GM18858 (cell line): ENCODE measurements around the gene ENHO.

ENCODE experiments used
- ATAC-seq: cut with Tn5 transposase; IDR thresholded peaks from one replicate; pipeline ENCODE4 v1.9.1; 2021; ENCODE audit not compliant: unreplicated experiment

ENHO gene

GRCh38 chr9:34508463-34508862 lies 14.3 kb downstream of the ENHO start:
- ATAC-seq: no peak

- ATAC-seq: no peak
Measured at GRCh38 chr9:34507966-34508365, 14.8 kb downstream of the ENHO start.

GRCh38 chr9:34507556-34507955 lies 15.2 kb downstream of the ENHO start:
- no peak for ATAC-seq

GRCh38 chr9:34506623-34507022 lies 16.2 kb downstream of the ENHO start:
- no peak for ATAC-seq

GRCh38 chr9:34505370-34506120 lies 17.2 kb downstream of the ENHO start:
- no peak for ATAC-seq

GRCh38 chr9:34503406-34503805 lies 19.4 kb downstream of the ENHO start:
- no peak for ATAC-seq

- ATAC-seq: no peak
Measured at GRCh38 chr9:34502891-34503290, 19.9 kb downstream of the ENHO start.

- ATAC-seq: no peak
Measured at GRCh38 chr9:34502471-34502870, 20.3 kb downstream of the ENHO start.

- no peak for ATAC-seq
Measured at GRCh38 chr9:34501889-34502425, 20.8 kb downstream of the ENHO start.

GRCh38 chr9:34501372-34501771 lies 21.4 kb downstream of the ENHO start:
- ATAC-seq: no peak

- ATAC-seq: no peak
Measured at GRCh38 chr9:34500623-34501267, 22.0 kb downstream of the ENHO start.

GRCh38 chr9:34499076-34499475 lies 23.7 kb downstream of the ENHO start:
- no peak for ATAC-seq

GRCh38 chr9:34498553-34498952 lies 24.2 kb downstream of the ENHO start:
- ATAC-seq: no peak

GRCh38 chr9:34496149-34496712 lies 26.6 kb downstream of the ENHO start:
- ATAC-seq: no peak

- no peak for ATAC-seq
Measured at GRCh38 chr9:34493972-34494535, 28.7 kb downstream of the ENHO start.

- ATAC-seq: no peak
Measured at GRCh38 chr9:34492051-34492450, 30.7 kb downstream of the ENHO start.

GRCh38 chr9:34491596-34491995 lies 31.2 kb downstream of the ENHO start:
- no peak for ATAC-seq

- no peak for ATAC-seq
Measured at GRCh38 chr9:34490760-34491159, 32.0 kb downstream of the ENHO start.

- no peak for ATAC-seq
Measured at GRCh38 chr9:34490360-34490759, 32.4 kb downstream of the ENHO start.

- no peak for ATAC-seq
Measured at GRCh38 chr9:34486572-34486971, 36.2 kb downstream of the ENHO start.

- no peak for ATAC-seq
Measured at GRCh38 chr9:34485822-34486221, 37.0 kb downstream of the ENHO start.

GRCh38 chr9:34484678-34485077 lies 38.1 kb downstream of the ENHO start:
- ATAC-seq: no peak
